Colonic mucosa (tissue), 4 donors: ENCODE results near the gene TNFRSF1A. TPM values are rescaled to one million over a fixed set of nuclear protein-coding genes. Genes with fewer than 3 reads are reported as not detected.
"Not testable (repeated sequence)": the region's sequence is repeated elsewhere in the genome, so short reads cannot be mapped to it uniquely, and the experiment has no call there.

ENCODE experiments used
- DNase-seq: peaks from one replicate; pipeline ENCODE4 v3.0.0-alpha.2; 2020
- H3K27ac ChIP-seq: fragments of 200-600 bp; one replicate; pipeline ENCODE4 v1.8.0; 2021
- H3K27me3 ChIP-seq: fragments of 200-600 bp; one replicate; pipeline ENCODE4 v1.8.0; 2021
- H3K36me3 ChIP-seq: fragments of 200-600 bp; one replicate; pipeline ENCODE4 v1.8.0; 2021
- H3K4me1 ChIP-seq: fragments of 200-600 bp; one replicate; pipeline ENCODE4 v1.8.0; 2021; ENCODE audit warnings: mild to moderate bottlenecking
- H3K4me3 ChIP-seq: fragments of 200-600 bp; one replicate; pipeline ENCODE4 v1.8.0; 2021
- H3K9ac ChIP-seq, 2 donors: one replicate each; pipeline ENCODE4 v1.7.0; 2013; ENCODE audit warnings: control low read depth in 2 of 2, low read depth in 2 of 2, low read length in 2 of 2
- H3K9me3 ChIP-seq: fragments of 200-600 bp; one replicate; pipeline ENCODE4 v1.8.0; 2021
- CTCF ChIP-seq: fragments of 200-600 bp; IDR thresholded peaks from one replicate; pipeline ENCODE4 v1.8.0; 2022; ENCODE audit warnings: antibody characterized with exemption, mild to moderate bottlenecking
- intact Hi-C: fragments of 100-400 bp; cut with DNase I; formaldehyde crosslinking; loops from one replicate; pipeline ENCODE4 v1.14.1; 2022
- total RNA-seq, 2 donors: library from RNA; stranded (reverse); fragmentation: NEBNext Ultra II Directional in 1 of 2; extraction: Animal tissue kit (Norgen Biotek cat#: 25700) in 1 of 2; gene quantifications; one replicate each; pipeline ENCODE4 v1.2.1, GENCODE V29; 2021
- donor health status: healthy.
- donor health status: DM: no; HTN: no; CAD: no.
- donor health status: DM: no; HTN: no; CAD: no.

The TNFRSF1A gene
- total RNA-seq, 2 donors from 2014 or later, result 116 to 164 TPM

DNA sequence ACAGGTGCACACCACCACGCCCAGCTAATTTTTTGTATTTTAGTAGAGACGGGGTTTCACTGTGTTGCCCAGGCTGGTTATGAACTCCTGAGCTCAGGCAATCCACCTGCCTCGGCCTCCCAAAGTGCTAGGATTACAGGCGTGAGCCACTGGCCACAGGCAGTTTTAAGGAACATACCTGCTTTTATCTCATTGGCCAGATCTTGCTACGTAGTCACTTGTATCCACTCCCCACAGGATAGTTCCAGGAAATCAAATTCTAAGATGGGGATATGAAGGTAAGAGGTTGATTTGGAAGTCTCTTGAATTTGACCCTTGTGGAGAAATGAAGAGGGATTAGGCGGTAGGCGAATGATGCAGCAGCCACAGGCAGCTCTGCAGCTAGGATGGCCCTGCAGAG is 40.2 kb downstream of the TNFRSF1A start:
- intact Hi-C loops, result no loop called here
- Histone ChIP-seq H3K9ac (no peak overlapping the region), H3K36me3 (no peaks in the 10 kb centered on the region), H3K27ac (no peak overlapping the region), H3K4me3 (no peak overlapping the region), H3K4me1 (no peaks in the 10 kb centered on the region), H3K27me3 (no peaks in the 10 kb centered on the region), H3K9me3 (no peaks in the 10 kb centered on the region)
- no peak for TF ChIP-seq CTCF
- DNase-seq, result no peak

GRCh38 chr12:6297170-6297569 is 44.7 kb downstream of the TNFRSF1A start:
- TF ChIP-seq CTCF, result no peak
- DNase-seq, result no peak
- Histone ChIP-seq H3K9ac (peak overlapping the region in 1 of 2 donors; percentile 73), H3K4me3 (no peak overlapping the region), H3K36me3 (no peaks in the 10 kb centered on the region), H3K9me3 (no peaks in the 10 kb centered on the region), H3K4me1 (peaks cover 6% of the 10 kb centered on the region), H3K27ac (peak overlapping the region; percentile 59), H3K27me3 (no peaks in the 10 kb centered on the region)
- intact Hi-C loops, result no loop called here

GRCh38 chr12:6295094-6295811 is 46.6 kb downstream of the TNFRSF1A start:
- peak overlapping the region; percentile 47 to 89 for H3K9ac ChIP-seq
- no peak overlapping the region for H3K4me3 ChIP-seq
- TF ChIP-seq CTCF, result no peak
- H3K9me3 ChIP-seq, result no peaks in the 10 kb centered on the region
- intact Hi-C loops, result no loop called here
- no peaks in the 10 kb centered on the region for H3K27me3 ChIP-seq
- peak overlapping the region; percentile 92 for H3K27ac ChIP-seq
- H3K36me3 ChIP-seq, result no peaks in the 10 kb centered on the region
- peak; percentile 86 for DNase-seq
- H3K4me1 ChIP-seq, result peaks cover 6% of the 10 kb centered on the region

GRCh38 chr12:6294156-6295093 is 47.5 kb downstream of the TNFRSF1A start:
- H3K27ac ChIP-seq, result peak overlapping the region; percentile 92
- intact Hi-C loops, result no loop called here
- H3K9ac ChIP-seq, result peak overlapping the region; percentile 41 to 89
- no peaks in the 10 kb centered on the region for H3K27me3 ChIP-seq
- H3K4me1 ChIP-seq, result peaks cover 6% of the 10 kb centered on the region
- DNase-seq, result peak; percentile 74
- H3K9me3 ChIP-seq, result no peaks in the 10 kb centered on the region
- TF ChIP-seq CTCF, result no peak
- H3K36me3 ChIP-seq, result no peaks in the 10 kb centered on the region
- H3K4me3 ChIP-seq, result no peak overlapping the region

- intact Hi-C loops, result no loop called here
- Histone ChIP-seq H3K36me3 (no peaks in the 10 kb centered on the region), H3K9me3 (no peaks in the 10 kb centered on the region), H3K4me3 (no peak overlapping the region), H3K4me1 (peaks cover 6% of the 10 kb centered on the region), H3K27me3 (no peaks in the 10 kb centered on the region), H3K9ac (no peak overlapping the region), H3K27ac (peak overlapping the region; percentile 92)
- no peak for DNase-seq
- TF ChIP-seq CTCF, result no peak
Measured at GRCh38 chr12:6292606-6293005, 49.3 kb downstream of the TNFRSF1A start.

DNA sequence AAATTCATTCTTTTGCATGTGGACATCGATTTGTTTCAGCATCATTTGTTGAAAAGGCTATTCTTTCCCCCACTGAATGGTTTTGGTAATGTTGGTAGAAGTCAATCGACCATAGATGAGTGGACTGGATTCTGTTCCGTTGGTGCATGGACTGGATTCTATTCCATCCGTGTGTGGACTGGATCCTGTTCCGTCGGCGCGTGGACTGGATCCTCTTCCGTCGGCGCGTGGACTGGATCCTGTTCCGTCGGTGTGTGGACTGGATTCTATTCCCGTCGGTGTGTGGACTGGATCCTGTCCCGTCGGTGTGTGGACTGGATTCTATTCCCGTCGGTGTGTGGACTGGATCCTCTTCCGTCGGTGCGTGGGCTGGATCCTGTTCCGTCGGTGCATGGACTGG is 52.0 kb downstream of the TNFRSF1A start:
- DNase-seq, intact Hi-C loops, H3K9ac ChIP-seq, H3K4me1 ChIP-seq, H3K4me3 ChIP-seq, H3K9me3 ChIP-seq, H3K27ac ChIP-seq, H3K36me3 ChIP-seq, H3K27me3 ChIP-seq: not testable (repeated sequence)

DNA sequence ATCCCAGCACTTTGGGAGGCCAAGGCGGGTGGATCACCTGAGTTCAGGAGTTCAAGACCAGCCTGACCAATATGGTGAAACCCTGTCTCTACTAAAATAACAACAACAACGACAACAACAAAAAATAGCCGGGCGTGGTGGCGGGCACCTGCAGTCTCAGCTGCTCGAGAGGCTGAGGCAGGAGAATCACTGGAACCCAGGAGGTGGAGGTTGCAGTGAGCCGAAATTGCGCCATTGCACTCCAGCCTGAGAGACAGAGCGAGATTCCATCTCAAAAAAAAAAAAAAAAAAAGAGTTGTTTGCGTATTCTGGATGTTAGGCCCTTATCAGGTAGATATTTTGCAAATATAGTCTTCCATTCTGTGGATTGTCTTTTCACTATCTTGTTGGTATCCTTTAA is 52.8 kb downstream of the TNFRSF1A start:
- H3K27ac ChIP-seq, intact Hi-C loops: not testable (repeated sequence)
- H3K4me1 ChIP-seq, result peaks cover 10% of the 10 kb centered on the region

More for the DNA sequence above, 52.8 kb downstream of the TNFRSF1A start:
- not testable (repeated sequence) for H3K9ac ChIP-seq, H3K36me3 ChIP-seq, H3K9me3 ChIP-seq, DNase-seq, H3K4me3 ChIP-seq, H3K27me3 ChIP-seq
